Measurements from ENCODE around the gene SH3RF3.

Gene SH3RF3

DNA sequence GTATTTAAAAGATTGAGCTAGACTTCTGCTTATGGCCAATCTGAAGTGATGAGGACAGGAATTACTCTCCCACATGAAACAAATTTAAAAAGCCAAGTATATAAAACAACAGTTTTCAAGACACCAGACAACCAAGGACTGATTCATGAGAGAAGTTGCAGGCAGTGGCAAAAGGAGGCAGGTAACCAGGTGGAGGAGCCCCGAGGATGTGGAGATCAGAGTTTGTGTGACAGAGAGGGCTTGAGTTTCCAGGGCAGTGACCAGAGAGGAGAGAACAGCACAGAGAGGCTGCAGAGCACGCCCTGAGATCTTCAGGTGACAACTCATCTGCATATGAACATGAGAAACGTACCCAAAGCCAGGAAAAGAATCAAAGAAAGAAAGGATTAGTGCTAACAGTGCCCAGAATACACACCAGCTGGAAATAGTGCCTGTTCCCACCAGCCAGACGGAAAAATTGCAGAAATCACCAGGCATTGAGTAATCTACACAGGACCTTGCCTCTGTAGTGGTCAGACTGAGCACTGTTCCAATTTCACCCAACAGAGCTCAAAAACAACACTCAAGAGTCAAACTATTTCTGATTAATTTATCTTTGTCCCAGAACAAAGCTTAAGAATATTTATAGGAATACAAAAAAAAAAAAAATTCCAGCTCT, 311.6 kb downstream of the SH3RF3 start:
- no peak overlapping the region for H3K4me3 Mint-ChIP-seq
- no peak for DNase-seq
- peaks cover 62% of the 10 kb centered on the region for H3K36me3 Mint-ChIP-seq (ENCODE audit: low read depth)
- TF ChIP-seq, protein P1, sequence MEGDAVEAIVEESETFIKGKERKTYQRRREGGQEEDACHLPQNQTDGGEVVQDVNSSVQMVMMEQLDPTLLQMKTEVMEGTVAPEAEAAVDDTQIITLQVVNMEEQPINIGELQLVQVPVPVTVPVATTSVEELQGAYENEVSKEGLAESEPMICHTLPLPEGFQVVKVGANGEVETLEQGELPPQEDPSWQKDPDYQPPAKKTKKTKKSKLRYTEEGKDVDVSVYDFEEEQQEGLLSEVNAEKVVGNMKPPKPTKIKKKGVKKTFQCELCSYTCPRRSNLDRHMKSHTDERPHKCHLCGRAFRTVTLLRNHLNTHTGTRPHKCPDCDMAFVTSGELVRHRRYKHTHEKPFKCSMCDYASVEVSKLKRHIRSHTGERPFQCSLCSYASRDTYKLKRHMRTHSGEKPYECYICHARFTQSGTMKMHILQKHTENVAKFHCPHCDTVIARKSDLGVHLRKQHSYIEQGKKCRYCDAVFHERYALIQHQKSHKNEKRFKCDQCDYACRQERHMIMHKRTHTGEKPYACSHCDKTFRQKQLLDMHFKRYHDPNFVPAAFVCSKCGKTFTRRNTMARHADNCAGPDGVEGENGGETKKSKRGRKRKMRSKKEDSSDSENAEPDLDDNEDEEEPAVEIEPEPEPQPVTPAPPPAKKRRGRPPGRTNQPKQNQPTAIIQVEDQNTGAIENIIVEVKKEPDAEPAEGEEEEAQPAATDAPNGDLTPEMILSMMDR (IDR thresholded peaks at IDR 0.05) = no peak
- no peaks in the 10 kb centered on the region for H3K27me3 Mint-ChIP-seq (ENCODE audit: low read depth, poor library complexity)
- H3K9me3 Mint-ChIP-seq = peaks cover 61% of the 10 kb centered on the region
- no peak overlapping the region for H3K27ac Mint-ChIP-seq
- H3K4me1 Mint-ChIP-seq = peaks cover 54% of the 10 kb centered on the region

DNA sequence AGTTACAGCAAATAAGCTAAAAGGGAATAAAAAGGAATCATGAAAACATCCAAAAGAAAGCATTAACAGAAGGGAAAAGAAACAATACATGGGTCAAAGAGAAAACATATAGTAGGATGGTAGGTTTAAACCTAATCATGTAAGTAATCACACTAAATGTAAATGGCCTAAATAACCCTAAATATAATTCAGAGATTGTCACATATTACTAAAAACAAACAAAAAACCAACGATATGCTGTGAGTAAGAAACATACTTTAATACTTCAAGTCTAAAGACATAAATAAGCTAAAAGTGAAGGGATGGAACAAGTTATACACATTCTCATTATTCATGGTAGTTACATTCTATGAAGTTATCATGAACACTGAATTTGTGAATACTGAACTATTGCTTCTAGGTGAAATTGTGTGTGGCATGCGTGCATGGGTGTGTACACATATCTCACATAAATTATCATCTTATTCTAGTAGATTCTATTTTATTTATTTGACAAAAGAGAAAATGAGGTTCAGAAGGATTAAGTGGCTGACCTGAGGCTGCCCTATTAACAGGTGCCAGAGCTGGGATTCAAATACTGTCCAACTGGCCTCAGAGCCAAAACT, 313.8 kb downstream of the SH3RF3 start:
- Mint-ChIP-seq H3K4me1 (peaks cover 53% of the 10 kb centered on the region), H3K36me3 (ENCODE audit: low read depth) (peaks cover 64% of the 10 kb centered on the region), H3K27me3 (ENCODE audit: low read depth, poor library complexity) (no peaks in the 10 kb centered on the region), H3K4me3 (no peak overlapping the region), H3K9me3 (peaks cover 68% of the 10 kb centered on the region), H3K27ac (no peak overlapping the region)
- DNase-seq = no peak
- TF ChIP-seq, protein P1 (IDR thresholded peaks at IDR 0.05) = no peak

DNA sequence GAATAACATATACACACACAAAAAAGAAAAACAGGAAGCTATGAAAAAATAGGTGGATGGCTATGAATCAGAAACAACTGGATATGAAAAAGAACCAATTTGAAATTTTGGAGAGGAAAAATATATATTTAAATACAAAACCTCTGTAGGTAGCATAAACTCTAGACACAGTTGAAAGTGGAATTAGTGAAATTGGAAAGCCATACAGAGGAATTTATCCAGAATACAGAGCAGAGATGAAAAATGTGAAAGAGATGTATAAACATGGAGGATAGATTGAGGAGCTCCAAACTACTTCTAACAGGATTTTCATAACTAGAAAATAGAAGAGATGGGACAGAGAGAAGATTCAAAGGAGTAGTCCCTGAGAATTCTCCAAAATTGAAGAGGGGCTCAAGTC, 315.9 kb downstream of the SH3RF3 start:
- H3K9me3 Mint-ChIP-seq = peaks cover 64% of the 10 kb centered on the region
- peaks cover 59% of the 10 kb centered on the region for H3K36me3 Mint-ChIP-seq (ENCODE audit: low read depth)
- no peak overlapping the region for H3K27ac Mint-ChIP-seq

DNA sequence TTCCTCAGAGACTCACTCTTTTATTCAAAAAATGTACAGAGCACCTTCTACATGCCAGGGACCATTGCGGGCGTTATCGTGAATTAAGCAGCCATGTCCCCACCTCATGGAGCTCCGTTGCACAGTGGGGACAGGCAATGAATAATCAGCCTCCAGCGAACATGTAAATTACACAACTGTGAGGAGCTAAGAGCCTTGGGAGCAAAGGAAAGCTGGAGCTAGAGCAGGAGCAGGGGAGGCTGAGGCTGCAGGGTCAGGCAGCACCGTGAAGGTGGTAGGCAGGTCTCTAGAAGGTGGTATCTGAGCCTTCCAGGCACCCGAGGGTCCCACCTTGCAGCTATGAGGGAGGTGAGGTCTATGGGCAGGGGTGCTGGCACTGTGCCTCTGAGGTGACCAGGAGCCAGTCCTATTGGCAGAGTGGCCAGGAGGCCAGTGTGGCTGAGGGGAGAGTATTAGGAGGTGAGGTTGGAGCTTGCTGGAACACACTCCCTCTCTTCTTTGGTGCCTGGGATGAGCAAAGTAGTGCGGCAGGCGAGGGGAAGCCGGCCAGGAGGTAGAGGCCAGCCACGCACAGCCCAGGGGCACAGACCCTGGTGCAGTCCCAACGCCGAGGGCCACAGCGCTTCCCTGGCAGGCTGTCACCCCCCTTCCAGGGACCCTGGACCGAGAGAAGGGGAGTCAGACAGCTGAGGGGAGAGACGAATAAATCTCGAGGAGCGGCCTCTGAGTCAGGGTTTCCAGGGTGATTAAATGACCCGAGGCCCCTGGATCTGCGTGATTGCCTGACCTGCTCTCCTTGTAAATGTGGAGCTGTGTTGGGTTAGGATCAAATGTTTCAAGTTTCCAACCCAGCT, 317.5 kb downstream of the SH3RF3 start:
- DNase-seq = peak; percentile 37
- Mint-ChIP-seq H3K9me3 (peaks cover 48% of the 10 kb centered on the region), H3K36me3 (ENCODE audit: low read depth) (peaks cover 43% of the 10 kb centered on the region), H3K27ac (peak overlapping the region; percentile 97), H3K27me3 (ENCODE audit: low read depth, poor library complexity) (no peaks in the 10 kb centered on the region), H3K4me1 (peaks cover 51% of the 10 kb centered on the region), H3K4me3 (peak overlapping the region; percentile 63)
- TF ChIP-seq, protein P1 (IDR thresholded peaks at IDR 0.05) = no peak

More for the DNA sequence above, 315.9 kb downstream of the SH3RF3 start:
- Mint-ChIP-seq H3K4me3 (peak overlapping the region; percentile 48), H3K4me1 (peaks cover 45% of the 10 kb centered on the region), H3K27me3 (ENCODE audit: low read depth, poor library complexity) (no peaks in the 10 kb centered on the region)
- TF ChIP-seq, protein P1 (IDR thresholded peaks at IDR 0.05) = no peak
- DNase-seq = no peak

DNA sequence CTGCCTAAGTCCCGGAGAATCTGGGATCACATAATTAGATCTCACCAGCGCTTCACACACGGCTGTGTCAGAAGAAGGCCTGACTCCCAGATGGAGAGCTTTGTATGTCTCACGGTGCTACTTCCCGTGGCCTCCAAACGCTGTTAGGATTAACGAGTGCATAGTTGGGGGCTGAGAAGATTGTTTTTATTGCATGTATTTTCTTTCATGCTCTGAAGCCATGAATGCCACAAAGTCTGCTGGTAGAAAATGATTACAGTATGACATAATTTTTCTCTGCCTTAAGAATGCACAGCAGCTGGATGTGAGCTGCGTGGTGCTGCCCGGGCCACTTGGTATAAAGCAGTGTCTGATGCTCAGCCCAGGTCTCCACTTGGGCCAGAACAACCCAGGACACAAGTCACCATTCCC, 318.3 kb downstream of the SH3RF3 start:
- TF ChIP-seq, protein P1 (IDR thresholded peaks at IDR 0.05) = no peak
- no peak for DNase-seq
- Mint-ChIP-seq H3K27me3 (ENCODE audit: low read depth, poor library complexity) (no peaks in the 10 kb centered on the region), H3K4me1 (peaks cover 59% of the 10 kb centered on the region), H3K27ac (peak overlapping the region; percentile 97), H3K9me3 (peaks cover 40% of the 10 kb centered on the region), H3K36me3 (ENCODE audit: low read depth) (peaks cover 36% of the 10 kb centered on the region), H3K4me3 (peak overlapping the region; percentile 63)
